ENCODE results near the gene SPACA6. TPM values are rescaled to one million over a fixed set of nuclear protein-coding genes. Genes with fewer than 3 reads are reported as not detected.

SPACA6 gene
- total RNA-seq, 2 experiments from 2014 or later: 2.5 to 12.5 TPM

DNA sequence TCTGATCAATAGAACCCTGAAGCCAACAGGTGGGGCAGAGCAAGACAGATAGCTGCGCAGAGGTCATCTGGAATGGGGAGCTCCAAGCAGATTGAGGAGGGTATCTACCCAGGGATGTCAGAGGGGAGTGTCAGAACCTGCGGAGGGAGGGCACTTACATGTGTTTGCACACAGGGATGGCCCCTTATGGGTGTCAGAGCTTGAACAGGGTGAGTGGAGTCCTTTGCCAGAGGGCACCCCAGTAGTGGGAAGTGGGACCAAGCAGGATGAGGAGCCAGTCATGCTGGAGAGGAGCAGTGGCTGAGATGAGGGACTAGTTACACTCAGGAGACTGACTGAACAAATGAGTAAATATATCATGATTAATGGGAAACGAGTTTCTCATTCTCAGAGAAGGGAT lies 29.5 kb upstream of the SPACA6 start:
- no peaks in the 10 kb centered on the region for H4K20me1 ChIP-seq (ENCODE audit: insufficient read depth, low read length)
- no peaks in the 10 kb centered on the region for H3K36me3 ChIP-seq (ENCODE audit: insufficient read depth, low read length)
- ChIA-PET POLR2A (no interaction called here), CTCF (ENCODE audit: unreplicated experiment) (no interaction called here)
- TF ChIP-seq, protein P1, sequence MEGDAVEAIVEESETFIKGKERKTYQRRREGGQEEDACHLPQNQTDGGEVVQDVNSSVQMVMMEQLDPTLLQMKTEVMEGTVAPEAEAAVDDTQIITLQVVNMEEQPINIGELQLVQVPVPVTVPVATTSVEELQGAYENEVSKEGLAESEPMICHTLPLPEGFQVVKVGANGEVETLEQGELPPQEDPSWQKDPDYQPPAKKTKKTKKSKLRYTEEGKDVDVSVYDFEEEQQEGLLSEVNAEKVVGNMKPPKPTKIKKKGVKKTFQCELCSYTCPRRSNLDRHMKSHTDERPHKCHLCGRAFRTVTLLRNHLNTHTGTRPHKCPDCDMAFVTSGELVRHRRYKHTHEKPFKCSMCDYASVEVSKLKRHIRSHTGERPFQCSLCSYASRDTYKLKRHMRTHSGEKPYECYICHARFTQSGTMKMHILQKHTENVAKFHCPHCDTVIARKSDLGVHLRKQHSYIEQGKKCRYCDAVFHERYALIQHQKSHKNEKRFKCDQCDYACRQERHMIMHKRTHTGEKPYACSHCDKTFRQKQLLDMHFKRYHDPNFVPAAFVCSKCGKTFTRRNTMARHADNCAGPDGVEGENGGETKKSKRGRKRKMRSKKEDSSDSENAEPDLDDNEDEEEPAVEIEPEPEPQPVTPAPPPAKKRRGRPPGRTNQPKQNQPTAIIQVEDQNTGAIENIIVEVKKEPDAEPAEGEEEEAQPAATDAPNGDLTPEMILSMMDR (conservative IDR thresholded peaks at IDR 0.05; ENCODE audit: low read length): no peak
- no peak for TF ChIP-seq EZH2phosphoT487 (IDR thresholded peaks at IDR 0.05; ENCODE audit: borderline replicate concordance, low read depth, low read length)
- no peaks in the 10 kb centered on the region for H3K79me2 ChIP-seq (ENCODE audit: insufficient read depth, low read depth, low read length)
- H3K9me2 ChIP-seq (ENCODE audit: insufficient read depth, low read length): no peaks in the 10 kb centered on the region
- BruUV-seq (replicated peaks): no TSS peak
- H3K4me1 ChIP-seq (ENCODE audit: insufficient read depth, low read length, poor library complexity, severe bottlenecking): no peaks in the 10 kb centered on the region
- no peak overlapping the region for H2AFZ ChIP-seq (ENCODE audit: low read length)
- no peak overlapping the region for H3K4me3 ChIP-seq (ENCODE audit: low read depth, low read length, poor library complexity, severe bottlenecking)
- no peaks in the 10 kb centered on the region for H3K9me3 ChIP-seq (ENCODE audit: low read length)
- H3K4me2 ChIP-seq (ENCODE audit: low read length): no peak overlapping the region
- intact Hi-C loops (cut with micrococcal nuclease; ENCODE audit: unreplicated experiment): loop anchor here (5.0 kb wide), 1 partner anchor 114 kb away; no protein-coding TSS in a partner anchor
- no peak overlapping the region for H3K27ac ChIP-seq (ENCODE audit: low read depth, low read length, poor library complexity, severe bottlenecking)
- no peak for DNase-seq (ENCODE audit: low spot score)

- POLR2A ChIA-PET: no interaction called here
- CTCF ChIA-PET (ENCODE audit: unreplicated experiment): no interaction called here
- no TSS peak for BruUV-seq (replicated peaks)
- Histone ChIP-seq H3K4me3 (ENCODE audit: low read depth, low read length, poor library complexity, severe bottlenecking) (no peak overlapping the region), H4K20me1 (ENCODE audit: insufficient read depth, low read length) (no peaks in the 10 kb centered on the region), H3K9me3 (ENCODE audit: low read length) (no peaks in the 10 kb centered on the region), H2AFZ (ENCODE audit: low read length) (no peak overlapping the region), H3K9me2 (ENCODE audit: insufficient read depth, low read length) (no peaks in the 10 kb centered on the region), H3K4me1 (ENCODE audit: insufficient read depth, low read length, poor library complexity, severe bottlenecking) (no peaks in the 10 kb centered on the region), H3K79me2 (ENCODE audit: insufficient read depth, low read depth, low read length) (no peaks in the 10 kb centered on the region), H3K36me3 (ENCODE audit: insufficient read depth, low read length) (no peaks in the 10 kb centered on the region), H3K27ac (ENCODE audit: low read depth, low read length, poor library complexity, severe bottlenecking) (no peak overlapping the region), H3K4me2 (ENCODE audit: low read length) (no peak overlapping the region)
- TF ChIP-seq, protein P1 (conservative IDR thresholded peaks at IDR 0.05; ENCODE audit: low read length): no peak
- TF ChIP-seq EZH2phosphoT487 (IDR thresholded peaks at IDR 0.05; ENCODE audit: borderline replicate concordance, low read depth, low read length): no peak
- no peak for DNase-seq (ENCODE audit: low spot score)
- intact Hi-C loops (cut with micrococcal nuclease; ENCODE audit: unreplicated experiment): loop anchor here (5.0 kb wide), 1 partner anchor 113 kb away; no protein-coding TSS in a partner anchor
Measured at GRCh38 chr19:51664131-51664530, 29.0 kb upstream of the SPACA6 start.

DNA sequence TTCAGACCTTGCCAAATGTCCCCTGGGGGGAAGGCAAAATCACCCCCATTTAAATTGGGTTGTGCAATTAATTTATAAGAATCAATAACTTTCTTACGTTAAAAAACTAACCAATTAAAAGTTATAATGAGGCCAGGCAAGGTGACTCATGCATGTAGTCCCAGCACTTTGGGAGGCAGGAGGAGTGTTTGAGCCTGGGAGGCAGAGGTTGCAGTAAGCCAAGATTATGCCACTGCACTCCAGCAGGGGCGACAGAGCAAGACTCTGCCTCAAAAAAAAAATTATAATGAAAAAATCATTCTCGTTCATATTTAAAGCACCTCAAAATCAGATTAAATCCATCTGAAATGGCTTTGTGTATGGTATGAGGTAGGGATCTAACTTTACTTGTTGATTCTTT lies 28.1 kb upstream of the SPACA6 start:
- no TSS peak for BruUV-seq (replicated peaks)
- no peak overlapping the region for H2AFZ ChIP-seq (ENCODE audit: low read length)

More for the DNA sequence above, 28.1 kb upstream of the SPACA6 start:
- intact Hi-C loops (cut with micrococcal nuclease; ENCODE audit: unreplicated experiment): loop anchor here (5.0 kb wide), 1 partner anchor 112 kb away; no protein-coding TSS in a partner anchor
- no peaks in the 10 kb centered on the region for H3K9me2 ChIP-seq (ENCODE audit: insufficient read depth, low read length)
- no peaks in the 10 kb centered on the region for H3K36me3 ChIP-seq (ENCODE audit: insufficient read depth, low read length)
- H3K79me2 ChIP-seq (ENCODE audit: insufficient read depth, low read depth, low read length): no peaks in the 10 kb centered on the region
- no peak overlapping the region for H3K4me2 ChIP-seq (ENCODE audit: low read length)
- TF ChIP-seq, protein P1 (conservative IDR thresholded peaks at IDR 0.05; ENCODE audit: low read length): peak; percentile 55
- no peak for TF ChIP-seq EZH2phosphoT487 (IDR thresholded peaks at IDR 0.05; ENCODE audit: borderline replicate concordance, low read depth, low read length)
- H4K20me1 ChIP-seq (ENCODE audit: insufficient read depth, low read length): no peaks in the 10 kb centered on the region
- POLR2A ChIA-PET: no interaction called here
- no peaks in the 10 kb centered on the region for H3K9me3 ChIP-seq (ENCODE audit: low read length)
- H3K4me1 ChIP-seq (ENCODE audit: insufficient read depth, low read length, poor library complexity, severe bottlenecking): no peaks in the 10 kb centered on the region
- H3K27ac ChIP-seq (ENCODE audit: low read depth, low read length, poor library complexity, severe bottlenecking): no peak overlapping the region
- H3K4me3 ChIP-seq (ENCODE audit: low read depth, low read length, poor library complexity, severe bottlenecking): no peak overlapping the region
- DNase-seq (ENCODE audit: low spot score): no peak
- CTCF ChIA-PET (ENCODE audit: unreplicated experiment): no interaction called here

Data from OCI-LY7 (cell line).